ENCODE results near the gene CYP2B6.
"Not testable (repeated sequence)": the region's sequence is repeated elsewhere in the genome, so short reads cannot be mapped to it uniquely, and the experiment has no call there.

- not testable (repeated sequence) for TF ChIP-seq POLR2A (IDR thresholded peaks at IDR 0.05)
- TF ChIP-seq, protein P1, sequence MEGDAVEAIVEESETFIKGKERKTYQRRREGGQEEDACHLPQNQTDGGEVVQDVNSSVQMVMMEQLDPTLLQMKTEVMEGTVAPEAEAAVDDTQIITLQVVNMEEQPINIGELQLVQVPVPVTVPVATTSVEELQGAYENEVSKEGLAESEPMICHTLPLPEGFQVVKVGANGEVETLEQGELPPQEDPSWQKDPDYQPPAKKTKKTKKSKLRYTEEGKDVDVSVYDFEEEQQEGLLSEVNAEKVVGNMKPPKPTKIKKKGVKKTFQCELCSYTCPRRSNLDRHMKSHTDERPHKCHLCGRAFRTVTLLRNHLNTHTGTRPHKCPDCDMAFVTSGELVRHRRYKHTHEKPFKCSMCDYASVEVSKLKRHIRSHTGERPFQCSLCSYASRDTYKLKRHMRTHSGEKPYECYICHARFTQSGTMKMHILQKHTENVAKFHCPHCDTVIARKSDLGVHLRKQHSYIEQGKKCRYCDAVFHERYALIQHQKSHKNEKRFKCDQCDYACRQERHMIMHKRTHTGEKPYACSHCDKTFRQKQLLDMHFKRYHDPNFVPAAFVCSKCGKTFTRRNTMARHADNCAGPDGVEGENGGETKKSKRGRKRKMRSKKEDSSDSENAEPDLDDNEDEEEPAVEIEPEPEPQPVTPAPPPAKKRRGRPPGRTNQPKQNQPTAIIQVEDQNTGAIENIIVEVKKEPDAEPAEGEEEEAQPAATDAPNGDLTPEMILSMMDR (IDR thresholded peaks at IDR 0.05): not testable (repeated sequence)
Observed at GRCh38 chr19:41003656-41004055, 12.6 kb downstream of the CYP2B6 start.
